Erythroblast (primary cell): Measurements from ENCODE around the gene NOX5.

Experiments used
- GATA1 ChIP-seq: IDR thresholded peaks from 2 replicates; pipeline ENCODE4 v1.6.1; 2011; ENCODE audit warnings: low read depth, mild to moderate bottlenecking, control low read depth, low read length, moderate library complexity
- POLR2A ChIP-seq: IDR thresholded peaks from 2 replicates; pipeline ENCODE4 v1.6.1; 2011; ENCODE audit warnings: mild to moderate bottlenecking, low read length

DNA sequence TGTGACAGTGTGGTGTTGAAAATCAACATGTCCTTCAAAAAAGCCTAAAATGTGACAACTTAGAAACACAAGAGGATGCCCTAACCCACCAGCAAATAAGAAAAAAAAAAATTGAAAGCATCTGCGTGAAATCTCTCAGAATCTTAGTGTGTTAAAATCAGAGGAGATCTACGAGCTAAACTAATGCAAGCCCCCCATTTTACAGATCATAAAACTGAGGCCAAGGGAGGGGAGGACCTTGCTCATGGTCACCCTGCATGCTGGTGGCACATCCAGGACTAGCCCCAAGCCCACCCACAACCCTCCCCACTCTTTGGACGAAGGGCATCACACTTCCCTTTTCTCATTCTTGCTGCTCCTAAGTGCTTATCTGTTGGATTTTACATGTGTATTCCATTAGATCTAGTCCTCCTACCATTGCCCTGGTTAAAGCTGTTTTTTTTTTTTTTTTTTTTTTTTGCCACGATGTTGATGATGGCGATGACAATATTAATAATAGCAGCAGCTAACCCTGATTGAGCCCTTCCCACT lies 29.1 kb upstream of the NOX5 start:
- no peak for TF ChIP-seq POLR2A
- no peak for TF ChIP-seq GATA1
